NCI-H187 (cell line): ENCODE measurements around the gene HSPB9.
"Not testable (repeated sequence)": the region's sequence is repeated elsewhere in the genome, so short reads cannot be mapped to it uniquely, and the experiment has no call there.

Source experiments
- DNase-seq, 2 experiments: peaks; one replicate each; lab custom pipeline; 2025; lab: John Stamatoyannopoulos, UW

The HSPB9 gene

DNA sequence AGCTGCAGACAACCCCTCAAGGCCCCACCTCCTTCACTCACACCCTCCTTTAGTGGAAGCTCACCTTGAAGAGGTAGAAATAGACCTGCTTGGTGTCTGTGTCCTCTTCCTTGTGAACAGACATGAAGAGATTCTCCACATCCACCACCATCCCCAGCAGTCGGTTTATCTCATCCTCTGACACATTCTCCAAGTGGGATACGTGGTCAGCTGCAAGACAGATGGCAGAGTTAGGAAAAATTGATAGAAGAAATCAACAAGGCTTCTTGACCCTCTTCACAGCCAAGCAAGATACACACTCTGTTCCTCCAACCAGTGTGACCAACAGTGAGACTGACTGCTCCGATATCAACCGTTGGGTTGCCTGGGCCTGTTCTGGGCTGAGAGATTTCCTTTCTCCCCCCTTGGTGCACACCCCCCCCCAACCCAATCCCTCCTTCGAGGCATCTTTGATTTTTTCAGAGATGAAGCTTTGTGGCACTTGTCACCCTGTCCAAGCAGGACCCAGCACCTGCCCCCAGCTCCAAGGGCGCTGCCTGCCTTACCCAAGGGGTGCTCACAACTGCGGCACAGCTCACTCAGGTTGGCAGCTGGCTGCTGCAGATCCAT, 2.3 kb upstream of the HSPB9 start:
- no peak for DNase-seq

DNA sequence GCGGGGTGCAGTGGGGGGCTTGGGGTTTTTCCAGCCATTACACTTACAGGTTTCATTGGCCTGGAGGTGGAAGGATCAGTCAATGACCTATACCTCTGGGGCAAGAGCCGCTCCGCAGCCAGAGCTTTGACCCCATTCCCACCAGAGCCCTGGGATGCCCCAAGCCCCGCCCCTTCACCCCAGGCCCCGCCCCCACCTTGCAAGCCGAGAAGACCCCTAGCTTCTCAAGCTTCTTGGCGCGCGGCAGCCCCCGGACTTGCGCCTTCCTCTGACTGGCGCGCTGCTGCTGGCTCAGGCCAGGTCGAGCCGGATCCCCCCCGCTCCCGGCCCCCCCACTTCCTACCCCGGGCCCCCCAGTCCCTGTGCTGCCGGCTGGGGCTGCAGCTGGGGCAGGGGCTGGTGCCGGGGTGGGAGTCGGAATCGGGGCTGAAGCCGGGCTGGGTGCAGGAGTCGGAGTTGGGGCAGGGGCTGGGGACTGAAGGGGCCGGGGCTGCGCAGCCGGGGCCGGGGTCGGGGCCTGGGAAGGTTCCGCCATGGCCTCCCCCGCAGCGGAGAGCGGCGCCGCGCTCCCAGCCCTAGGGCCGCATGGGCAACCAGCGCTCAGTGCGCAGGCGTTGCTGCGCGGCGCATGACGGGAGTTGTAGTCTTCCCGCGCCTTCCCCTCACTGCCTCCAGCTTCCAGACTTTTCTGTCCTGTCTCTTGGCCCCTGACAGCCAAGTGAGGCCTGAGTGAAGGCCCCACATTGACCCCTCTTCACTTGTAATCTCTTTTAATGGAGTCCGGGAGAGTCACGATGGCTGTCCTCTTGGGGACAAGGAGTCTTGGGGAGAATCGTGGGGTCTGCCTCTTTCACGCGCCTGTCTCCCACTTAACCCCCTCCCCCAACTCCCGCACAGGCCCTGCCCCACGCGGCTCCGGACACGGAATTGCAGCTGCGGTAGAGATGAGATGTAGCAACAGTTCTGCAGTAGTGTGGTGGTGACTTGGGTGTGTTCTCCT, 1.5 kb upstream of the HSPB9 start, which contains the start of gene KAT2A:
Gene KAT2A (minus strand): TSS at position 598 of the 1,000 bp plus-strand sequence. CDS start 63 bp downstream, at position 535.
- DNase-seq = peak; percentile 43 to 46

GRCh38 chr17:42124256-42124655, 1.7 kb downstream of the HSPB9 start:
- no peak for DNase-seq

- no peak for DNase-seq
Measured at GRCh38 chr17:42125565-42125964, 3.0 kb downstream of the HSPB9 start.

GRCh38 chr17:42126836-42127235, 4.2 kb downstream of the HSPB9 start:
- DNase-seq = no peak

DNA sequence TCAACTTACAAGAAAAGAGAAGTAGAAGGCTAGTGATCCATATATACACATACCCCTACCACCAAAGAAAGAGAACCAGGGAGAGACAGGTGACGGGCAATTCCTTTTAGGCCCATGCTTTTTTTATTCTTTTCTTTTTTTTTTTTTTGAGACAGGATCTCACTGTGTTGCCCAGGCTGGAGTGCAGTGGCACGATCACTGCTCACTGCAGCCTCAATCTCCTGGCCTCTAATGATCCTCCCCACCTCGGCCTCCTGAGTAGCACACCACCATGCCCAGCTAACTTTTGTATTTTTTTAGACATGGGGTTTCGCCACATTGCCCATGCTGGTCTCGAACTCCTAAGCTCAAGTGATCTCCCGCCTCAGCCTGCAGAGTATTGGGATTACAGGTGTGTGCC, 4.8 kb downstream of the HSPB9 start:
- DNase-seq = no peak

GRCh38 chr17:42129109-42129837, 6.7 kb downstream of the HSPB9 start:
- DNase-seq = no peak

DNA sequence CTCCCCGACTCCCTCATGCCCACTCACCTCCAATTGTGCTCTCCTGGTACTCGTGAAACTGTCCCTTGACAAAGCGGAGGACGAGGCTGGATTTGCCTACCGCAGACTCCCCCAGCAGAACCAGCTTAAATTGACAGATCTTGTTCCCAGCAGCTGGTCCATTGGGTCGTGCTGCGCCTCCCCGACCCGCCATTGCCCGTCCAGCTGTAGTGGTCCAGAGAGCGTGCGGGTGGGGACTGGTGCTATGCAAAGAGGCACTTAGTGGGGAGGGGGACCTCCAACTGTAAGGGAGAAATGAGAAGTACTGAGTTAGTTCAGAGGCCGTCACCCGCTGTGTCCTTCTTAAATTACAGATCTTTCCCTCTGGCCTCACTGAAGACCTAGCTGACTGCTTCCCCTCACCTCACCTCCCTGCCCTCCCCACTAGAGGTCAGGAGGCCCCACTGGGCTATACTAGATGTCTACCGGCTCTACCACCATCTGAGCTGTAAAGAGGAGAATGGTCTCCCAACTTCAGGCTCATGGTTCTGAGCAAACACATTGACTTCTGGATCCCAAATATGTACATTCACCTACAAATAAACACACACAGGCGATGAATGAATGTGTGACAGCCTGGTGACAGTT, 7.8 kb downstream of the HSPB9 start:
- no peak for DNase-seq

DNA sequence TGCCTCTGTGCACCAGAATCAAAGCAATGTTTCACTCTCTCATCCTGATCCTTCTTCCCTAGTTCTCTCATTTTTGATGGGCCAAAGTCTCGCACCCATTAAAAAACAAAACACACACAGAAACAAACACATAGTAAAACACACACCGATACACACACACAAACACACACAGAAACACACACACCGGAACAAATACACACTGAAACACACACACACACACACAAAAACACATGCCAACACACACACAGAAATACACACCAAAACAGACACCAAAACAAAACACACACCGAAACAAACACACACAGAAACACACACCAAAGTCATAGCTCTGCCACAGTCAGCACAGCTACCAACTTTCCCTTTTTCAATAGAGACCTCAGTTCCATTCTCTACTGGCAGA, 8.6 kb downstream of the HSPB9 start:
- no peak for DNase-seq

DNA sequence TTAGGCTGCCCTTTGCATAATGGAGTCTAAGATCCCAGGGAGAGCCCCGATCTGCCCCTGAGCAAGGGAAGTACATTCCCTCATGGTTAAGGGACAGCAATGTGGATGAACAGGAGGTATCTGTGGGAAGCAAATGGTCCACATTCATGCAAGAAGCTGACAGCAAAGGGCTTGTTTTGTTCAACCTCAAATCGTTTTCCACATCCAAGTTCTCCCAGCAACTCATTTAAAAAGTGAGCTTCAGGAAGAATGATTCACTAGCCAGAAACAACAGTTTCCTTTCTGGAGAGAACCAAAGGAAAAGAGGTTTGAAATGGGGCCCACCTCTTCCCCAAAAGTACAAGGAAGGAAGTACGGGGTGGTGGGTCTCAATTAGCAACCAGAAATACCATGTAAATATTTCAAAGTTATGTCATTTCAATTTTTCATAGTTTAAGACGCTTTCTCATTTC, 9.4 kb downstream of the HSPB9 start:
- DNase-seq = no peak

GRCh38 chr17:42132941-42133340, 10.3 kb downstream of the HSPB9 start:
- DNase-seq = peak; percentile 81 to 84

DNA sequence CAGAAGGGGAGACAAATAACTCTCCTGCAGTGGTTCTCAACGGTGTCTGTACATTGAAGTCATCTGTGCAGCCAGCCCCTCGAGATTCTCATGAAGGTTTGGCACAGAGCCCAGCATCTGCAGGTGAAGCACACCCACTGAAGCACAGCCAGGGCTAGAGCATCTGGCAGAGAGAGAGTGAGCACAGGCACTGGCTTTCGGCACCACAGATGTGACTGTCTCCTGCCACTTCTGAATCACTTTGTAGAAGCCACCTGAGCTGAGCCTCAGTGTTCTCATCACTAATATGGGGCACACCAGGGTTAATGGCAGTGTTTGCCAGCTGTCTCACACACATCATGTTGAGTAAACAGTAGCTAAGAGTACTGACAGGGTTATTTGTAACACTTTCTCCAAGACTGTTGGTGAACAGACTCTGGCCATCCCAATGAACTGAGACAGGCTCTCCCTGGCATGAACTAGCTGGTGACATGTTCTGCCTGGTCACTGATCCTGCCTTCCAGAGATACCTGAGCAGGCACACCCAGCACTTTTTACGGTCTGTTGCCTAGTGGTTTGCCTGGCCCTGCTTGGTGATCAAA, 10.9 kb downstream of the HSPB9 start:
- DNase-seq = peak; percentile 76 to 81

GRCh38 chr17:42135151-42135550, 12.5 kb downstream of the HSPB9 start:
- no peak for DNase-seq

GRCh38 chr17:42135664-42136653, 13.4 kb downstream of the HSPB9 start:
- DNase-seq = no peak

DNA sequence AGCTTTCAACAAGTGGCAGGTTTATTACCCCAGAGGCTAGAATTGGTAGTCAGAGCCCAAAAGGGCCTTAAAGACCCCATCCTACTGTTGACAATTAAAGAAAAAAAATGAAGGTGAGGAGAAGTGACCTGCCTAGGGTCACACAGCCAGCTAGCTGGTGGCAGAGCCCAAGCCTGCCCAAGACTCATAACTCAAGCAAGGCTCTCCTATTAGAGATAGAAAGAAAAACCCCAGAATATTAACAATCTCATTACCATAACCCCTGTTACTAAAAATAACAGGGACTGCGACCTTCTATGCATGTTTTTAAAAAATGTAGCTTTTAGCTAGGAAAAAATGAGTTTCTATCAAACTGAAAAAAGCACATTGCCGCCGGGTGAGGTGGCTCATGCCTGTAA, 14.0 kb downstream of the HSPB9 start:
- no peak for DNase-seq

GRCh38 chr17:42138749-42139492, 16.3 kb downstream of the HSPB9 start:
- no peak for DNase-seq

DNA sequence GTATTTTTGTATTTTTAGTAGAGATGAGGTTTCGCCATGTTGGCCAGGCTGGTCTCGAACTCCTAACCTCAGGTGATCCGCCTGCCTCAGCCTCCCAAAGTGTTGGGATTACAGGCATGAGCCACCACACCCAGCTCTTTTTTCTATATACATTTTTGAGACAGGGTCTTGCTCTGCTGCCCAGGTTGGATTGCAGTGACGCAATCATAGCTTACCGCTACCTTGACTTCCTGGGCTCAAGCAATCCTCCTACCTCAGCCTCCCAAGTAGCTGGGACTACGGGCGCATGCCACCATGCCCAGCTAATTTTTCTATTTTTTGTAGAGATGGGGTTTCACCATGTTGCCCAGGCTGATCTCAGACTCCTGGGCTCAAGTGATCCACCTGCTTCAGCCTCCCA, 18.1 kb downstream of the HSPB9 start:
- DNase-seq = not testable (repeated sequence)

- DNase-seq = no peak
Measured at GRCh38 chr17:42141382-42141781, 18.8 kb downstream of the HSPB9 start.

- no peak for DNase-seq
Measured at GRCh38 chr17:42142371-42142896, 19.8 kb downstream of the HSPB9 start.
